HCT116 (cell line): ENCODE data around the gene ANKFN1. TPM values are rescaled to one million over a fixed set of nuclear protein-coding genes. Genes with fewer than 3 reads are reported as not detected.

Experiments used
- ATAC-seq: fragments of 200-7000 bp; cut with Tn5 transposase; 2 replicates; pipeline ENCODE4 v1.9.1; 2020; ENCODE audit warnings: mild to moderate bottlenecking, moderate library complexity
- BruUV-seq: library from RNA; stranded (reverse); fragments of 400-500 nt; replicated peaks from 2 replicates; lab custom pipeline; 2021; lab: Mats Ljungman, UMichigan
- CTCF ChIA-PET: fragments of 300-600 bp; sonication (Branson Sonifier 250); formaldehyde crosslinking; loops from one replicate; lab custom pipeline; 2021; ENCODE audit warnings: antibody characterized with exemption; lab: Charles Lee
- POLR2A ChIA-PET: fragments of 300-600, 350-600 bp; sonication (Branson Sonifier 250); formaldehyde crosslinking; loops from one replicate; lab custom pipeline; 2021; ENCODE audit warnings: antibody characterized with exemption; lab: Charles Lee
- RAD21 ChIA-PET, 2 experiments: fragments of 300-600 bp; sonication (Branson Sonifier 250); formaldehyde crosslinking; loops; one replicate each; lab custom pipeline; 2023; ENCODE audit warnings: low total read pairs in 2 of 2; ENCODE audit not compliant: uncharacterized antibody in 2 of 2, unreplicated experiment in 2 of 2, low non-redundant PET in 1 of 2; lab: Charles Lee
- DNase-seq: peaks from one replicate; pipeline ENCODE4 v3.0.0-alpha.2; 2010; ENCODE audit warnings: low read depth, low spot score
- H2AFZ ChIP-seq: fragments of 200-600 bp; shearing (Covaris generic), sonication (generic); 2 replicates; pipeline ENCODE4 v1.6.1; 2017; ENCODE audit warnings: low read depth, mixed run types, mixed read lengths, antibody characterized with exemption, low read length; ENCODE audit not compliant: poor library complexity, severe bottlenecking
- H3K27ac ChIP-seq: 2 replicates; pipeline ENCODE4 v1.5.1; 2012; ENCODE audit warnings: low read depth, low read length
- H3K27me3 ChIP-seq: fragments of 200-600 bp; sonication (generic); 2 replicates; pipeline ENCODE4 v1.6.1; 2016; ENCODE audit warnings: mixed run types, low read length, mixed read lengths; ENCODE audit not compliant: insufficient read depth
- H3K36me3 ChIP-seq, 2 experiments: fragments of 200-500 bp in 1 of 2; fragments of 200-600 bp in 1 of 2; sonication (Bioruptor generic) in 1 of 2; sonication (generic) in 1 of 2; 2 replicates each; pipeline versions ENCODE4 v1.5.1 to v1.6.1; 2014 to 2016; ENCODE audit warnings: low read length in 2 of 2, inconsistent platforms in 1 of 2, mixed read lengths in 1 of 2, mixed run types in 1 of 2; ENCODE audit not compliant: insufficient read depth in 2 of 2, control insufficient read depth in 1 of 2
- H3K4me1 ChIP-seq, 2 experiments: fragments of 200-600 bp in 1 of 2; sonication (generic) in 1 of 2; 2 replicates each; pipeline versions ENCODE4 v1.5.1 to v1.6.1; 2012 to 2017; ENCODE audit warnings: low read length in 2 of 2, inconsistent platforms in 1 of 2, mild to moderate bottlenecking in 1 of 2, mixed read lengths in 1 of 2, mixed run types in 1 of 2, moderate library complexity in 1 of 2; ENCODE audit not compliant: insufficient read depth in 2 of 2, control insufficient read depth in 1 of 2
- H3K4me2 ChIP-seq: fragments of 200-600 bp; sonication (generic); 2 replicates; pipeline ENCODE4 v1.6.1; 2017; ENCODE audit warnings: mixed run types, low read length, mixed read lengths
- H3K4me3 ChIP-seq, 2 experiments: fragments of 200-600 bp in 1 of 2; sonication (generic) in 1 of 2; replicated peaks in 1 of 2; 2 replicates each; pipeline ENCODE4 v1.5.1; 2011 to 2016; ENCODE audit warnings: low read length in 2 of 2, control low read depth in 1 of 2, low read depth in 1 of 2, mild to moderate bottlenecking in 1 of 2, mixed read lengths in 1 of 2, mixed run types in 1 of 2
- H3K79me2 ChIP-seq: fragments of 200-600 bp; sonication (generic); 2 replicates; pipeline ENCODE4 v1.6.1; 2017; ENCODE audit warnings: mild to moderate bottlenecking, mixed run types, low read length, moderate library complexity, mixed read lengths; ENCODE audit not compliant: insufficient read depth
- H3K9ac ChIP-seq: fragments of 200-600 bp; sonication (generic); 2 replicates; pipeline ENCODE4 v1.6.1; 2016; ENCODE audit warnings: low read length, mixed read lengths
- H3K9me2 ChIP-seq: fragments of 200-600 bp; sonication (generic), shearing (Covaris generic); 2 replicates; pipeline ENCODE4 v1.6.1; 2017; ENCODE audit warnings: mixed run types, mild to moderate bottlenecking, moderate library complexity; ENCODE audit not compliant: insufficient read depth
- H3K9me3 ChIP-seq, 2 experiments: fragments of 200-500 bp in 1 of 2; fragments of 200-600 bp in 1 of 2; sonication (Bioruptor generic) in 1 of 2; sonication (generic) in 1 of 2; 2 replicates each; pipeline ENCODE4 v1.6.1; 2014 to 2017; ENCODE audit warnings: low read length in 2 of 2, mixed read lengths in 2 of 2, inconsistent platforms in 1 of 2, low read depth in 1 of 2, mild to moderate bottlenecking in 1 of 2, mixed run types in 1 of 2, moderate library complexity in 1 of 2; ENCODE audit not compliant: control insufficient read depth in 1 of 2, insufficient read depth in 1 of 2
- H4K20me1 ChIP-seq: fragments of 200-600 bp; sonication (generic), shearing (Covaris generic); 2 replicates; pipeline ENCODE4 v1.6.1; 2017; ENCODE audit warnings: mixed run types, mild to moderate bottlenecking, moderate library complexity; ENCODE audit not compliant: insufficient read depth
- ATF3 ChIP-seq: IDR thresholded peaks from 2 replicates; pipeline ENCODE4 v1.6.1; 2012
- CEBPB ChIP-seq: IDR thresholded peaks from 2 replicates; pipeline ENCODE4 v1.6.1; 2012; ENCODE audit warnings: low read depth
- ELF1 ChIP-seq: IDR thresholded peaks from 2 replicates; pipeline ENCODE4 v1.6.1; 2012; ENCODE audit warnings: low read depth, borderline replicate concordance
- EZH2 ChIP-seq: fragments of 200-600 bp; sonication (generic); IDR thresholded peaks from 2 replicates; pipeline ENCODE4 v1.6.1; 2017; ENCODE audit warnings: antibody characterized with exemption, mixed run types
- EZH2phosphoT487 ChIP-seq: fragments of 200-600 bp; IDR thresholded peaks from 2 replicates; pipeline ENCODE4 v1.6.1; 2018; ENCODE audit warnings: antibody characterized with exemption, borderline replicate concordance
- JUND ChIP-seq: IDR thresholded peaks from 2 replicates; pipeline ENCODE4 v1.6.1; 2012
- POLR2A ChIP-seq: IDR thresholded peaks from 2 replicates; pipeline ENCODE4 v1.7.0; 2011; ENCODE audit warnings: borderline replicate concordance; ENCODE audit not compliant: insufficient read depth, insufficient read length; ENCODE audit errors: extremely low read depth
- POLR2AphosphoS5 ChIP-seq: IDR thresholded peaks from 2 replicates; pipeline ENCODE4 v1.6.1; 2011; ENCODE audit warnings: mild to moderate bottlenecking, low read depth, low read length, moderate library complexity
- RAD21 ChIP-seq: IDR thresholded peaks from 2 replicates; pipeline ENCODE4 v1.6.1; 2012; ENCODE audit warnings: low read depth, mild to moderate bottlenecking
- SIN3A ChIP-seq: IDR thresholded peaks from 2 replicates; pipeline ENCODE4 v1.6.1; 2012; ENCODE audit warnings: low read depth
- SP1 ChIP-seq: IDR thresholded peaks from 2 replicates; pipeline ENCODE4 v1.6.1; 2012; ENCODE audit warnings: low read depth
- SRF ChIP-seq: IDR thresholded peaks from 2 replicates; pipeline ENCODE4 v1.6.1; 2012; ENCODE audit warnings: low read depth
- TCF7L2 ChIP-seq: IDR thresholded peaks from 2 replicates; pipeline ENCODE4 v1.7.0; 2011; ENCODE audit warnings: borderline replicate concordance, inconsistent platforms; ENCODE audit not compliant: insufficient read depth, insufficient read length; ENCODE audit errors: extremely low read depth
- ZBTB33 ChIP-seq: IDR thresholded peaks from 2 replicates; pipeline ENCODE4 v1.6.1; 2011; ENCODE audit warnings: mild to moderate bottlenecking, low read length, moderate library complexity; ENCODE audit not compliant: insufficient replicate concordance; ENCODE audit errors: extremely low read depth
- ZFX ChIP-seq: fragments of 450-650 bp; IDR thresholded peaks from 2 replicates; pipeline ENCODE4 v1.6.1; 2017
- intact Hi-C: fragments of 100-400 bp; cut with micrococcal nuclease; formaldehyde crosslinking; loops from 2 replicates; pipeline ENCODE4 v1.10.0; 2022
- total RNA-seq: library from RNA; stranded (reverse); gene quantifications from one replicate; pipeline ENCODE4 v1.2.1, GENCODE V29; 2021; ENCODE audit not compliant: unreplicated experiment

The ANKFN1 gene
- total RNA-seq, 1 experiment from 2014 or later = 1.1 TPM

GRCh38 chr17:56548661-56549060 is 395.4 kb downstream of the ANKFN1 start:
- Histone ChIP-seq H4K20me1 (no peaks in the 10 kb centered on the region), H2AFZ (no peak overlapping the region), H3K4me3 (no peak overlapping the region), H3K9me3 (no peaks in the 10 kb centered on the region), H3K79me2 (no peaks in the 10 kb centered on the region), H3K36me3 (no peaks in the 10 kb centered on the region), H3K27me3 (peaks cover 6% of the 10 kb centered on the region; the same call in 1 of the 2 replicates), H3K4me2 (no peak overlapping the region), H3K4me1 (no peaks in the 10 kb centered on the region), H3K9me2 (no peaks in the 10 kb centered on the region), H3K27ac (no peak overlapping the region), H3K9ac (no peak overlapping the region)
- RAD21 ChIA-PET = no interaction called here
- DNase-seq = no peak
- intact Hi-C loops = no loop called here
- CTCF ChIA-PET = no interaction called here
- TF ChIP-seq CEBPB (no peak), POLR2A (no peak), RAD21 (no peak), ELF1 (no peak), JUND (no peak), SRF (no peak), POLR2AphosphoS5 (no peak), SIN3A (no peak), EZH2 (no peak)
- no peak for ATAC-seq
- POLR2A ChIA-PET = no interaction called here
- BruUV-seq = no TSS peak

DNA sequence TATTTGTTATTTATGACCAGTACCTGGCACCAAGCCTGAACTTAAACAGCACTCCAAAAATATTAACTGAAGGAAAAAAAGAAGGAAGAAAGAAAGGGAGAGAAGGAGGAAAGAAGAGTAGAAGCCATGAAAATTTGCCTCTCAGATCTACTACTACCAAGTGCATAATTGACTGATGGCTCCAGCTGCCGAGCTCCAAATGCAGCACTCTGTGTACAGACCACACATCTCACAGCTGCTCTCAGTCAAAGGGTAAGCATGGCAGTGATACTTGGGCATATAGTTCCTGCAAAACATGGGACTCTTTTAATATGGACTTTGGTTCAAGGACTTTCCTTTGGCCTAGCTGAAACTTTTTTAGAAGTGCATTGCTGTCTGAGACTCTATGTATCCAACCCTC is 396.2 kb downstream of the ANKFN1 start:
- CTCF ChIA-PET = interaction anchor here (1.2 kb wide), 1 partner anchor 50 kb away, joined by 3 read pairs; no protein-coding TSS in a partner anchor
- H3K9me2 ChIP-seq = no peaks in the 10 kb centered on the region
- TF ChIP-seq ZFX = no peak
- TF ChIP-seq POLR2AphosphoS5 = no peak
- TF ChIP-seq EZH2phosphoT487 = no peak
- TF ChIP-seq ATF3 = no peak
- no peak for TF ChIP-seq ZBTB33
- TF ChIP-seq SRF = no peak
- TF ChIP-seq SP1 = no peak
- TF ChIP-seq SIN3A = no peak
- no peak for TF ChIP-seq TCF7L2
- ATAC-seq (no peak), DNase-seq (no peak)
- no peak overlapping the region for H2AFZ ChIP-seq
- H3K36me3 ChIP-seq = no peaks in the 10 kb centered on the region
- intact Hi-C loops = no loop called here
- RAD21 ChIA-PET = no interaction called here
- H3K4me3 ChIP-seq = no peak overlapping the region
- no peaks in the 10 kb centered on the region for H4K20me1 ChIP-seq
- no peak overlapping the region for H3K27ac ChIP-seq
- no peaks in the 10 kb centered on the region for H3K9me3 ChIP-seq
- no peak overlapping the region for H3K4me2 ChIP-seq
- POLR2A ChIA-PET = no interaction called here
- peaks cover 10% of the 10 kb centered on the region; the same call in 1 of the 2 replicates for H3K27me3 ChIP-seq
- H3K9ac ChIP-seq = no peak overlapping the region
- no TSS peak for BruUV-seq
- H3K79me2 ChIP-seq = no peaks in the 10 kb centered on the region
- H3K4me1 ChIP-seq = no peaks in the 10 kb centered on the region
